Glutamatergic neuron (in vitro differentiated cells): ENCODE measurements around the gene UIMC1. TPM values are rescaled to one million over a fixed set of nuclear protein-coding genes. Genes with fewer than 3 reads are reported as not detected.

Experiments used
- DNase-seq: peaks from one replicate; pipeline ENCODE4 v3.0.0; 2022
- H3K27ac Mint-ChIP-seq: one replicate; pipeline ENCODE4 v1.8.0; 2020; ENCODE audit warnings: mild to moderate bottlenecking, mixed read lengths, inconsistent platforms; ENCODE audit not compliant: unreplicated experiment
- H3K27me3 Mint-ChIP-seq: one replicate; pipeline ENCODE4 v1.8.0; 2020; ENCODE audit warnings: mild to moderate bottlenecking, moderate library complexity, mixed read lengths, inconsistent platforms; ENCODE audit not compliant: unreplicated experiment
- H3K36me3 Mint-ChIP-seq: one replicate; pipeline ENCODE4 v1.8.0; 2020; ENCODE audit warnings: mild to moderate bottlenecking, mixed read lengths, inconsistent platforms; ENCODE audit not compliant: unreplicated experiment
- H3K4me1 Mint-ChIP-seq: one replicate; pipeline ENCODE4 v1.8.0; 2020; ENCODE audit warnings: mild to moderate bottlenecking, low read depth, mixed read lengths, inconsistent platforms; ENCODE audit not compliant: unreplicated experiment
- H3K4me3 Mint-ChIP-seq: one replicate; pipeline ENCODE4 v1.8.0; 2020; ENCODE audit warnings: mild to moderate bottlenecking, mixed read lengths, inconsistent platforms; ENCODE audit not compliant: unreplicated experiment
- H3K9me3 Mint-ChIP-seq: one replicate; pipeline ENCODE4 v1.8.0; 2020; ENCODE audit warnings: mild to moderate bottlenecking, moderate library complexity, mixed read lengths, inconsistent platforms; ENCODE audit not compliant: unreplicated experiment
- total RNA-seq: library from RNA; stranded (reverse); fragmentation: NEBNext Ultra II Directional; extraction: Animal tissue kit (Norgen Biotek cat#: 25700); gene quantifications from one replicate; pipeline ENCODE4 v1.2.1, GENCODE V29; 2021; ENCODE audit not compliant: unreplicated experiment
- TF ChIP-seq, protein P1 (sequence below): fragments of 200-600 bp; sonication (generic); IDR thresholded peaks from one replicate; pipeline ENCODE4 v1.5.0; 2021; ENCODE audit not compliant: partially characterized antibody, unreplicated experiment

Gene UIMC1
- total RNA-seq, 1 donor from 2014 or later, result 38.5 TPM

DNA sequence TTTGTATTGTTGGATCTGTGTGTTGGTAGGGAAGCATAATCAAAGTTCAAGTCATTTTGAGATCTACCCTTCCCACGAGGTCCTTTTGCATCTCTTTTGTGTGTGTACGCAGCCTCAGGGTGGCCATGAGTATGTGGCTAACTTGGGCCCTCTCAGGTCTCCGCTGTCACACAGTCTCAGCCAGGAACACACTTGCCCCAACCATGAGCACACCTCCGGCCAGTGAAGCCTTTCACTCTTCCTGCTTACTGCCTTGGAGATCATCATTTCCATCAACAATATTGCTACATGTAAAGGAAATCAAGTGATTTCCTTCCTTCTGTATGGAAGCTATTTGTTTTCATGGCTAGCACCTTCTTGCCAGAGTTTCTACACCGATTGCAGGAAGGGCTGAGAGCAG lies 29.9 kb upstream of the UIMC1 start:
- peaks cover 9% of the 10 kb centered on the region for H3K4me1 Mint-ChIP-seq
- peaks cover 6% of the 10 kb centered on the region for H3K9me3 Mint-ChIP-seq
- H3K27ac Mint-ChIP-seq, result peak overlapping the region; percentile 96
- DNase-seq, result no peak
- H3K27me3 Mint-ChIP-seq, result peaks cover 11% of the 10 kb centered on the region
- H3K4me3 Mint-ChIP-seq, result peak overlapping the region; percentile 66
- TF ChIP-seq, protein P1, sequence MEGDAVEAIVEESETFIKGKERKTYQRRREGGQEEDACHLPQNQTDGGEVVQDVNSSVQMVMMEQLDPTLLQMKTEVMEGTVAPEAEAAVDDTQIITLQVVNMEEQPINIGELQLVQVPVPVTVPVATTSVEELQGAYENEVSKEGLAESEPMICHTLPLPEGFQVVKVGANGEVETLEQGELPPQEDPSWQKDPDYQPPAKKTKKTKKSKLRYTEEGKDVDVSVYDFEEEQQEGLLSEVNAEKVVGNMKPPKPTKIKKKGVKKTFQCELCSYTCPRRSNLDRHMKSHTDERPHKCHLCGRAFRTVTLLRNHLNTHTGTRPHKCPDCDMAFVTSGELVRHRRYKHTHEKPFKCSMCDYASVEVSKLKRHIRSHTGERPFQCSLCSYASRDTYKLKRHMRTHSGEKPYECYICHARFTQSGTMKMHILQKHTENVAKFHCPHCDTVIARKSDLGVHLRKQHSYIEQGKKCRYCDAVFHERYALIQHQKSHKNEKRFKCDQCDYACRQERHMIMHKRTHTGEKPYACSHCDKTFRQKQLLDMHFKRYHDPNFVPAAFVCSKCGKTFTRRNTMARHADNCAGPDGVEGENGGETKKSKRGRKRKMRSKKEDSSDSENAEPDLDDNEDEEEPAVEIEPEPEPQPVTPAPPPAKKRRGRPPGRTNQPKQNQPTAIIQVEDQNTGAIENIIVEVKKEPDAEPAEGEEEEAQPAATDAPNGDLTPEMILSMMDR, result no peak
- peaks cover 7% of the 10 kb centered on the region for H3K36me3 Mint-ChIP-seq

DNA sequence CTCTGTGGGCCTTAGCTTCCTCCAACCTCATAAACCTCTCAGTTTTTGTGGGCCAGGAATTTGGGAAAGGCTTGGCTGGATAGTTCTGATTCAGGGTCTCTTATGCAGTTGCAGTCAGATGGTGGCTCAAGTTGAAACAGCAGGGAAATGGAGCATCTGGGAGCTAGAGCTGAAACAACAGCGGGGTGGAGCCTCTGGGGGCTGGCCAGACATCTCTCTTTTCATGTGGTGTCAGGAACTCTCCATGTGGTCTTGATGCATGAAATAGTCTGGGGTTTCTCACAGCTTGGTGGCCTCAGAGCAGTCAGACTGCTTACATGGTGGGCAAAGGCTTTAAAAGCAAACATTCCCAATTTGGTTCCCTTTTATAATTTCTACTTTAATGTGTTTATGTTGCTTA lies 29.4 kb upstream of the UIMC1 start:
- H3K4me1 Mint-ChIP-seq, result peaks cover 9% of the 10 kb centered on the region
- TF ChIP-seq, protein P1, result no peak
- peaks cover 3% of the 10 kb centered on the region for H3K36me3 Mint-ChIP-seq
- H3K27ac Mint-ChIP-seq, result peak overlapping the region; percentile 96
- peak overlapping the region; percentile 41 for H3K4me3 Mint-ChIP-seq
- peaks cover 6% of the 10 kb centered on the region for H3K9me3 Mint-ChIP-seq
- peaks cover 11% of the 10 kb centered on the region for H3K27me3 Mint-ChIP-seq
- peak; percentile 64 for DNase-seq

GRCh38 chr5:177029498-177029897 lies 22.9 kb upstream of the UIMC1 start:
- Mint-ChIP-seq H3K27me3 (peaks cover 3% of the 10 kb centered on the region), H3K27ac (no peak overlapping the region), H3K4me3 (no peak overlapping the region), H3K9me3 (peaks cover 4% of the 10 kb centered on the region), H3K4me1 (peaks cover 3% of the 10 kb centered on the region), H3K36me3 (peaks cover 3% of the 10 kb centered on the region)
- TF ChIP-seq, protein P1, result no peak
- DNase-seq, result no peak

- H3K4me1 Mint-ChIP-seq, result peaks cover 3% of the 10 kb centered on the region
- peaks cover 7% of the 10 kb centered on the region for H3K9me3 Mint-ChIP-seq
- DNase-seq, result no peak
- H3K4me3 Mint-ChIP-seq, result no peak overlapping the region
- peaks cover 3% of the 10 kb centered on the region for H3K36me3 Mint-ChIP-seq
- no peaks in the 10 kb centered on the region for H3K27me3 Mint-ChIP-seq
- TF ChIP-seq, protein P1, result no peak
- no peak overlapping the region for H3K27ac Mint-ChIP-seq
Observed at GRCh38 chr5:177027665-177028064, 21.1 kb upstream of the UIMC1 start.

DNA sequence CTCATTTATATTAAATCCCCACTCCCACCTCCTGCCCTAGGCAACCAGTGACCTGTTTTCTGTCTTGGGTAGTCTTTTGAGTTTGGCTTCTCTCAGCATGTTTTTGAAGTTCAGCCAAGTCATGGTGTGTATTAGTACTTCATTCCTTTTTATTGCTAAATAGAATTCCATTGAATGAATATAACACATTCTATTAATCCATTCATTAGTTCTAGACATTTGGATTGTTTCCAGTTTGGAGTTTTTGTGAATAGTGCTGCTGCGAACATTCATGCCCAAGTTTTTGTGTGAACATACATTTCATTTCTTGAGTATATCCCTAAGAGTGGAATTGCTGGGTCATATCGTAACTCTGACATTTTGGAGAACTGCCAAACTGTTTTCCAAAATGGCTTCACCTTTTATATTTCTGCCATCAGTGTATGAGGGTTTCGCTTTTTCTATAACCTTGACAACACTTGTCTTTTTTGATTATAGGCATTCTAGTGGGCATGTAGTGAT lies 18.6 kb upstream of the UIMC1 start:
- DNase-seq, result no peak
- H3K36me3 Mint-ChIP-seq, result no peaks in the 10 kb centered on the region
- no peaks in the 10 kb centered on the region for H3K27me3 Mint-ChIP-seq
- H3K27ac Mint-ChIP-seq, result no peak overlapping the region
- peak overlapping the region; percentile 26 for H3K4me3 Mint-ChIP-seq
- TF ChIP-seq, protein P1, result no peak
- peaks cover 9% of the 10 kb centered on the region for H3K9me3 Mint-ChIP-seq
- H3K4me1 Mint-ChIP-seq, result peaks cover 6% of the 10 kb centered on the region
